Kasumi-1 (cell line): ENCODE data around the gene ROBO3.

Experiments used
- DNase-seq, 2 experiments: peaks; one replicate each; lab custom pipeline; 2025; lab: John Stamatoyannopoulos, UW

The ROBO3 gene

GRCh38 chr11:124865181-124865901, at the start of gene ROBO3:
Gene ROBO3, plus strand, starts transcription at chr11:124865432. Its CDS starts 146 bp downstream, at chr11:124865578.
- DNase-seq: no peak

GRCh38 chr11:124817036-124817435, 48.2 kb upstream of the ROBO3 start:
- DNase-seq: no peak

GRCh38 chr11:124821995-124822730, 43.1 kb upstream of the ROBO3 start:
- DNase-seq: no peak

GRCh38 chr11:124823512-124824376, 41.5 kb upstream of the ROBO3 start:
- no peak for DNase-seq

GRCh38 chr11:124825876-124826275, 39.4 kb upstream of the ROBO3 start:
- DNase-seq: no peak

GRCh38 chr11:124829986-124830385, 35.2 kb upstream of the ROBO3 start:
- no peak for DNase-seq

GRCh38 chr11:124830749-124831148, 34.5 kb upstream of the ROBO3 start:
- no peak for DNase-seq

GRCh38 chr11:124831897-124832296, 33.3 kb upstream of the ROBO3 start:
- DNase-seq: no peak

- DNase-seq: no peak
Observed at GRCh38 chr11:124832571-124832970, 32.7 kb upstream of the ROBO3 start.

- DNase-seq: no peak
Observed at GRCh38 chr11:124834526-124835180, 30.6 kb upstream of the ROBO3 start.

GRCh38 chr11:124835918-124836317, 29.3 kb upstream of the ROBO3 start:
- DNase-seq: no peak

GRCh38 chr11:124837491-124837856, 27.8 kb upstream of the ROBO3 start:
- peak; percentile 69 to 75 for DNase-seq

GRCh38 chr11:124838805-124839127, 26.5 kb upstream of the ROBO3 start:
- DNase-seq: no peak

- DNase-seq: no peak
Observed at GRCh38 chr11:124839128-124839971, 25.9 kb upstream of the ROBO3 start.

- DNase-seq: no peak
Observed at GRCh38 chr11:124839972-124840621, 25.1 kb upstream of the ROBO3 start.

- DNase-seq: no peak
Observed at GRCh38 chr11:124840666-124841065, 24.6 kb upstream of the ROBO3 start.

- no peak for DNase-seq
Observed at GRCh38 chr11:124841201-124841600, 24.0 kb upstream of the ROBO3 start.

- no peak for DNase-seq
Observed at GRCh38 chr11:124841840-124842239, 23.4 kb upstream of the ROBO3 start.

GRCh38 chr11:124842305-124842704, 22.9 kb upstream of the ROBO3 start:
- no peak for DNase-seq

GRCh38 chr11:124843616-124843910, 21.7 kb upstream of the ROBO3 start:
- DNase-seq: no peak

GRCh38 chr11:124844664-124845079, 20.6 kb upstream of the ROBO3 start:
- DNase-seq: no peak
